ENCODE data around the gene GATAD2B.
"Not testable (repeated sequence)": the region's sequence is repeated elsewhere in the genome, so short reads cannot be mapped to it uniquely, and the experiment has no call there.

The GATAD2B gene

GRCh38 chr1:153842006-153842471 lies 80.7 kb downstream of the GATAD2B start:
- DNase-seq (ENCODE audit: low spot score): peak; percentile 36
- TF ChIP-seq CTCF (IDR thresholded peaks at IDR 0.05; ENCODE audit: extremely low read depth, missing control alignments): no peak

GRCh38 chr1:153841463-153841994 lies 81.2 kb downstream of the GATAD2B start:
- no peak for TF ChIP-seq CTCF (IDR thresholded peaks at IDR 0.05; ENCODE audit: extremely low read depth, missing control alignments)
- no peak for DNase-seq (ENCODE audit: low spot score)

- not testable (repeated sequence) for DNase-seq (ENCODE audit: low spot score)
Measured at GRCh38 chr1:153840774-153841173, 82.0 kb downstream of the GATAD2B start.

GRCh38 chr1:153833968-153834367 lies 88.8 kb downstream of the GATAD2B start:
- not testable (repeated sequence) for DNase-seq (ENCODE audit: low spot score)

GRCh38 chr1:153833171-153833570 lies 89.6 kb downstream of the GATAD2B start:
- no peak for TF ChIP-seq CTCF (IDR thresholded peaks at IDR 0.05; ENCODE audit: extremely low read depth, missing control alignments)
- no peak for DNase-seq (ENCODE audit: low spot score)

- no peak for TF ChIP-seq CTCF (IDR thresholded peaks at IDR 0.05; ENCODE audit: extremely low read depth, missing control alignments)
- no peak for DNase-seq (ENCODE audit: low spot score)
Measured at GRCh38 chr1:153832293-153832692, 90.5 kb downstream of the GATAD2B start.

GRCh38 chr1:153831026-153831425 lies 91.7 kb downstream of the GATAD2B start:
- no peak for DNase-seq (ENCODE audit: low spot score)

GRCh38 chr1:153827168-153827964 lies 95.4 kb downstream of the GATAD2B start:
- no peak for TF ChIP-seq CTCF (IDR thresholded peaks at IDR 0.05; ENCODE audit: extremely low read depth, missing control alignments)
- no peak for DNase-seq (ENCODE audit: low spot score)

More at GRCh38 chr1:153831026-153831425, 91.7 kb downstream of the GATAD2B start:
- no peak for TF ChIP-seq CTCF (IDR thresholded peaks at IDR 0.05; ENCODE audit: extremely low read depth, missing control alignments)
